ENCODE measurements around the gene RSPH6A.

DNA sequence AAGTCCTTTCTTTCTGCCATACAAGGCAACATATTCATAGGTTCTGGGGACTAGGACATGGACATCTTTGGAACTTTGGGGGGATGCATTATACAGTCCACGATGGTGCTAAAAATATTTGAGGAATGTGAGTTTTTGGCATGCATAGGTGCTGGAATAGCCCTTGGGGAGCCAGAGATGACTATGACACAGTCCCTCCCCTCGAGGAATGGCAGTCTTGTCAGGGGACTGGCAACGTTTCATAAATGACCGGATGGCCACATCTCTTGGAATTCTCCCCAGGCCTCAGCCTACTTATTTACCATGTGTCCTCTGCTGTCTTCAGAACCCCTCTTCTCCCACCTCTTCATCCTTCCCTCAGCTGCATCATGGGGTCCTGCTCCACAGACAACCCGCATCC lies 68.2 kb downstream of the RSPH6A start:
- no peak for TF ChIP-seq EZH2phosphoT487 (conservative IDR thresholded peaks at IDR 0.05; ENCODE audit: low read length)
- TF ChIP-seq, protein P1, sequence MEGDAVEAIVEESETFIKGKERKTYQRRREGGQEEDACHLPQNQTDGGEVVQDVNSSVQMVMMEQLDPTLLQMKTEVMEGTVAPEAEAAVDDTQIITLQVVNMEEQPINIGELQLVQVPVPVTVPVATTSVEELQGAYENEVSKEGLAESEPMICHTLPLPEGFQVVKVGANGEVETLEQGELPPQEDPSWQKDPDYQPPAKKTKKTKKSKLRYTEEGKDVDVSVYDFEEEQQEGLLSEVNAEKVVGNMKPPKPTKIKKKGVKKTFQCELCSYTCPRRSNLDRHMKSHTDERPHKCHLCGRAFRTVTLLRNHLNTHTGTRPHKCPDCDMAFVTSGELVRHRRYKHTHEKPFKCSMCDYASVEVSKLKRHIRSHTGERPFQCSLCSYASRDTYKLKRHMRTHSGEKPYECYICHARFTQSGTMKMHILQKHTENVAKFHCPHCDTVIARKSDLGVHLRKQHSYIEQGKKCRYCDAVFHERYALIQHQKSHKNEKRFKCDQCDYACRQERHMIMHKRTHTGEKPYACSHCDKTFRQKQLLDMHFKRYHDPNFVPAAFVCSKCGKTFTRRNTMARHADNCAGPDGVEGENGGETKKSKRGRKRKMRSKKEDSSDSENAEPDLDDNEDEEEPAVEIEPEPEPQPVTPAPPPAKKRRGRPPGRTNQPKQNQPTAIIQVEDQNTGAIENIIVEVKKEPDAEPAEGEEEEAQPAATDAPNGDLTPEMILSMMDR (IDR thresholded peaks at IDR 0.05; ENCODE audit: insufficient read depth, low read length, poor library complexity, severe bottlenecking): no peak
